NCI-H2171 (cell line): ENCODE data around the gene ZNF786.
"Not testable (repeated sequence)": the region's sequence is repeated elsewhere in the genome, so short reads cannot be mapped to it uniquely, and the experiment has no call there.

Experiments
- DNase-seq: peaks from one replicate; lab custom pipeline; 2025; lab: John Stamatoyannopoulos, UW

Gene ZNF786, protein sequence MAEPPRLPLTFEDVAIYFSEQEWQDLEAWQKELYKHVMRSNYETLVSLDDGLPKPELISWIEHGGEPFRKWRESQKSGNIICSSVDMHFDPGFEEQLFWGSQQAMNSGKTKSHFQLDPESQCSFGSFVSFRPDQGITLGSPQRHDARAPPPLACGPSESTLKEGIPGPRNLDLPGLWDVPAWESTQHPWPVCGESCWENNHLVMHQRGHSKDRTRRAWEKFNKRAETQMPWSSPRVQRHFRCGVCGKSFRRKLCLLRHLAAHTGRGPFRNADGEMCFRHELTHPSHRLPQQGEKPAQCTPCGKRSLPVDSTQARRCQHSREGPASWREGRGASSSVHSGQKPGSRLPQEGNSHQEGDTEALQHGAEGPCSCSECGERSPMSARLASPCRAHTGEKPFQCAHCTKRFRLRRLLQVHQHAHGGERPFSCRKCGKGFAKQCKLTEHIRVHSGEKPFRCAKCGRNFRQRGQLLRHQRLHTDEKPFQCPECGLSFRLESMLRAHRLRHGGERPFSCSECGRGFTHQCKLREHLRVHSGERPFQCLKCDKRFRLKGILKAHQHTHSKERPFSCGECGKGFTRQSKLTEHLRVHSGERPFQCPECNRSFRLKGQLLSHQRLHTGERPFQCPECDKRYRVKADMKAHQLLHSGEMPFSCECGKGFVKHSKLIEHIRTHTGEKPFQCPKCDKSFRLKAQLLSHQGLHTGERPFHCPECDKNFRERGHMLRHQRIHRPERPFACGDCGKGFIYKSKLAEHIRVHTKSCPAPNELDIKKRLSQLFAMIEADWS

DNA sequence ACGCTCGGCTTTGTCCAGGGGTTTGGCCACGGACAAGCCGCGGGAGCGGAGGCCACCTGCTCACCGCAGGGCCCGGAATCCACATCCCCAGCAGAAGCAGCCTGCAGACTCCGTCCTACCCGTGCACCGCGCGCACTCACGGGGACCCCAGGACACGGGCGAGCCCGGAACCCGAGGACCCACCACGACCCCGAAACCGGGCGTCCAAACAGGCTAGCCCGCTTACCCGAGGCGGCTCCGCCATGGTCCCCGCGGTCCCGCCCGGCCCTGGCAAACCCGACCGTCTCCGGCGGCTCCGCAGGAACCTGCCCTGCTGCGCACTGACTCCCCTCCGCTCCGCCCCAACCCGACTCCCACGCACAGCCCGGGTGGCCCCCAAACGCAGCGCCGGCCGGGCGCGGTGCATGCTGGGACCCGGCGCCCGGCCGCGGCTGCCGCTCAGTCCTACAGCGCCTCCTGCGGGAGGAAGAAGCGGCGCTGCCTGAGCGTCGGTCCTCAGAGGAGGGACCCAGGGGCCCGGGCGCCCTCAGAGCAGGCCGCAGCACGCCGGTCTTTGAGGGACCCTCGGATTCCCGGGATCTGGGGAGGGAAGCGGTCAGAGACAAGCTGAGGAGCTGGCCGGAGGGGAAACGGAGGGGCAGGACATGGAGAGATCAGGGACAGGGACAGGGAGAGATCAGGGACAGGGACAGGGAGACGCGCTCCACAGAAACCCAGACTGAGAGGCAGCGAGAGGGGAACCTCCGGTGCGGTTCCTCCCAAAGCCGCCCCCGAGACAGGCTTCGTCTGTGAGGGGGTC, at the start of gene ZNF786:
ZNF786 (minus strand) TSS at position 322 of the 799 bp plus-strand sequence; CDS start at position 244, 78 bp downstream.
- peak; percentile 86 for DNase-seq

DNA sequence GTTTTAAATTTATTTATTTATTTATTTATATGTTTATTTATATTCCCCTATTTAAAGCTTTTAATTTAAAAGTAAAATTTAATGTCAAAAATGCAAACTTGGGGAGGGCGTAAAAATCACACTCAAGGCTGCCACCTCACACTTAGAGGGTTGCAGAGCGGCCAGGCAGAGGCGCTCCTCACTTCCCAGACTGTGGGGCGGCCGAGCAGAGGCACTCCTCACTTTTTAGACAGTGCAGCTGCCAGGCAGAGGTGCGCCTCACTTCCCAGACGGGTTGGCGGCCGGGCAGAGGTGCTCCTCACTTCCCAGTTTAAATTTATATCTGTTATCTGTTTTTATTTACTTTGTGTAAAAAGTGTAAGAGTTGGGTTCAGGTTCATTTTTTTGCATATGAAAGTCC, 45.6 kb upstream of the ZNF786 start:
- no peak for DNase-seq

DNA sequence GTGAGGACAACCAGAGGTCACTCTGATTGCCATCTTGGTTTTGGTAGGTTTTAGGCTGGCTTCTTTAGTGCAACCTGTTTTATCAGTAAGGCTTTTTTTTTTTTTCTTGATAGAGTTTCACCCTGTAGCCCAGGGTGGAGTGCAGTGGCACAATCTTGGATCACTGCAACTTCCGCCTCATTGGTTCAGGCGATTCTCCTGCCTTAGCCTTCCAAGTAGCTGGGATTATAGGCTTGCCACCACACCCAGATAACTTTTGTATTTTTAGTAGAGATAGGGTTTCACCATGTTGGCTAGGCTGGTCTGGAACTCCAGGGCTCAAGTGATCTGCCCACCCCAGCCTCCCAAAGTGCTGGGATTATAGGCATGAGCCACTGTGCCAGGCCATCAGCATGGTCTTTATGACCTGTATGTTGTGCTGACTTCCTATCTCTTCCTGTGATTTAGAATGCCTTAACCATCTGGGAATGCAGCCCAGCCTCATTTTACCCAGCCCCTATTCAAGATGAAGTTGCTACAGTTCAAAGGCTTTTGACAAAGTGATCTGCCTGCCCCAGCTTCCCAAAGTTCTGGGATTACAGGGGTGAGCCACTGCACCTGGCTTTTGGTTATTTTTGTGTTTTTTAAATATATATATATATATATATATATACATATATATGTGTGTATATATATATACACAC, 42.7 kb upstream of the ZNF786 start:
- no peak for DNase-seq

DNA sequence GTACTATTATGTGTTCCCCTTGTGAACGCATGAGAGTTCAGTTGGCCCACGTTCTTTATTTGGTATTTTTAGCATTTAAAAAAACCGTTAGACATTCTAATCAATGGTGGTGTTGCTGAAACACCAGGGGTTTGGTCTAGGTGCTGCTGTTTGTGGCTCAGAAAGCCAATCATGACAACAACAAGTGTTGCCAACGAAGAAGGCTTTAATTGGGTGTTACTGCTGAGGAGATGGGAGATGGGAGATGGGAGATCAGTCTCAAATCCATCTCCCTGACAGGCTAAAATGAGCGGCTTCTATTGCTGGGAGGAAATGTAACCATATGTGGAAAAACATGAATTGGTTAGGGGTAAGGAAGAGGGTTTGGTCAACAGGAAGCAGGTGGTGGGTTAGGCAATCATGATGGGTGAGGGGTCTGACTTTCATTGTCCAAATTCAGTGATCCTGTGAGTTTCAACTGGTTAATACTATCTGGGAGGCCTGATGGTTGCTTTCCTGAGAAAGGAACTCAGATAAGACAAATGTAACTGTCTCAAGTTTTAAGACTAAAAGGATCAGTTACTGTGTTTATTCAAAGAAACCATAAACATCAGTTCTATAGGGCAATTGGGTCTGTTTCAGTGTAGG, 40.2 kb upstream of the ZNF786 start:
- DNase-seq, result no peak

DNA sequence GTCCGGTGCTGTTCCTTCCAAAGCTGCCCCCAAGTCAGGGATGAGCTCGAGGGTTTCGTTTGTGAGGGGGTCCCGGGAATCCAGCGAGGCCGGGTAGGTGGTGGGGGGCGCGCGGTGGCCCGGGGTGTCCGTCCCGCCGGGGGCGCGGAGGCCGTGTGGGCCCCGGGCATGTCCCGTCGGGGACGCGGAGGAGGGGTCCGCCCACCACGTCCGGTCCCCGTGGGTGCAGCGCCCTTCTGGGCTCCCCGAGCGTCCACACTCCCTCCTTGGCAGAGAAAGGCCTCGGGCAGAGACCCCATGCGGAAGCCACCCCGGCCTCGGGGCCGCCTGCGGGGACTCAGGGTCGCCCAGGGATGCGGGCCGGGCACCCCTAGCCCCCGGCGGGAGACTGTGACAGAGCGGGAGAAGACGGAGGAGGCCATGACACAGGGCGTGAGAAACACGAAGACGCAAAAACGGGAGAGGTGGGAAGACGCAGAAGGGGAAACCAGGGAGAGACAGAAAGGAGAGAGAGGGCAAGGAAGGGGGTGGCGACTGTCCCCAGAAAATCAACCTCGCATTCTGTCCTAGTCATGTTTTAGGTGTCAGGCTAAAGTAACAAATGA, 36.2 kb upstream of the ZNF786 start:
- peak; percentile 58 for DNase-seq

DNA sequence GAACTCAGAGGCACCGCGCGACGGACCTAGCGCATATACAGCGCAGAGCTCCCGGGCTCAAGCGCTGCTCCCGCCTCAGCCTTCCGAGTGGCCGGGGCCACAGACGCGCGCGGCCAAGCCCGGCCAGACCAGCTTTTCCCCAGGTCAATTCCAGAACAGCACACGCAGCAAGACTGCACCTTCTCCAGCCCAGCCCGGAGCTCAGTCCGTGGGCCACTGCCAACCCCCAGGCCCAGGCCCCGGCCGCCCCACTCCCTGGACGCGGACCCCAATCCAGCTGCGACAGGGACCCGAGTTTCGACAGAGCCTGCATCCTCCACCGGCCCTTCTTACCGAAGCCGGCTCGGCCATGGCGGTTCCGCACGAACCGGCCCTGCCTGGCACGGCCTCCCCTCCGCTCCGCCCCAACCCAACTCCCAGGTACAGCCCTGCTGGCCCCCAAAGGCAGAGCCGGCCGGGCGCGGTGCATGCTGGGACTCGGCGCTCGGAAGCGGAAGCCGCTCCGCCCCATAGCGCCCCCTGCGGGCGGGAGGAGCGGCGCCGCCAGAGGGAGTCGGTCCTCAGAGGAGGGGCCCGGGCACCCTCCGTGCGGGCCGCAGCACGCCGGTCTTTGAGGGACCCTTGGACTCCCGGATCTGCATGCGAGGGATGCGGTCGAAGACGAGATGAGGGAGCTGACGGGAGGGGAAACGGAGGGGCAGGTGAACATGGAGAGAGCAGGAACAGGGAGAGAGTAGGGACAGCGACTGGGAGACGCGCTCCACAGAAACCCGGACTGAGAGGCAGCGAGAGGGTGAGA, 35.5 kb upstream of the ZNF786 start, which contains the start of gene ZNF425:
ZNF425 (minus strand) TSS at position 462 of the 799 bp plus-strand sequence; CDS start at position 351, 111 bp downstream.
- peak; percentile 87 for DNase-seq

DNA sequence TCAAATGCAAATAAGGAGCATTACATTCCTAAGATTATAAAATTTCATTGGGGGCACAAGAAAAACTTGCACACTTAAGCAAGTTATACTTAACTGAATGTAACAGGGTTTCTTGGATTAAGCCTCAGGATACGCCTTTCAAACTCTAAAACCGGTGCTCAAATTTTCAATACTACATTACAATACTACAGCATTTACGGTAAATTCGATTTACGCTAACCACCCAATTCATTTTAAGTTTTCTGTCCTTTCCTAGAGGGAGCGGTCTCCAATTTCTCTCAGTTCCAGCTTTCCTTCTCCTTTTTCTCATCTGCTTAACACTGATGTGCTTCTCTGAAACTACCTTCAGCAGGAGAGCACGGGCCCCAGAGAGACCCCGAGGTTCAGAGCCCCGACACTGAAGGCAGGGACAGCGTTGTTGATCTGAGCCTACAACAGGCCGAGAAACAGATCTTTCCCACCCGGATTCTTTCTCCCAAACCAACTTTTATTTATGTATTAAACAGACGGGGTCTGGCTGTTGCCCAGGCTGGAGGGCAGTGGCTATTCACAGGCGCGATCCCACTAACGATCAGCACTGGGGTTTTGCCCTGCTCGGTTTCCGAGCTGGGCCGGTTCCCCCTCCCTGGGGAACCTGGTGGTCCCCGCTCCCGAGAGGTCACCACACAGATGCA, 34.8 kb upstream of the ZNF786 start:
- DNase-seq, result no peak

DNA sequence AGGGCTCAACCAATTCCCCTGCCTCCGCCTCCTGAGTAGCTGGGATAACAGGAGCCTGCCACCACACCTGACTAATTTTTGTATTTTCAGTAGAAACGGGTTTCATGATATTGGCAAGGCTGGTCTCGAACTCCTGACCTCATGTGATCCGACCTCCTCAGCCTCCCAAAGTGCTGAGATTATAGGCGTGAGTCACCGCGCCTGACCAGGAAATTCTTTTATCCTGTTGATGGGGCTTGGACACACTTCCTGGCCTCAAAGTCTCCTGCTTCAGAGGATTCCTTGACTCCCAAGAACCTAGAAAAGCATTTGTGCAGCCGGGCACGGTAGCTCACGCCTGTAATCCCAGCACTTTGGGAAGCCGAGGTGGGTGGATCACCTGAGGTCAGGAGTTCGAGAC, 19.5 kb upstream of the ZNF786 start:
- DNase-seq, result no peak

DNA sequence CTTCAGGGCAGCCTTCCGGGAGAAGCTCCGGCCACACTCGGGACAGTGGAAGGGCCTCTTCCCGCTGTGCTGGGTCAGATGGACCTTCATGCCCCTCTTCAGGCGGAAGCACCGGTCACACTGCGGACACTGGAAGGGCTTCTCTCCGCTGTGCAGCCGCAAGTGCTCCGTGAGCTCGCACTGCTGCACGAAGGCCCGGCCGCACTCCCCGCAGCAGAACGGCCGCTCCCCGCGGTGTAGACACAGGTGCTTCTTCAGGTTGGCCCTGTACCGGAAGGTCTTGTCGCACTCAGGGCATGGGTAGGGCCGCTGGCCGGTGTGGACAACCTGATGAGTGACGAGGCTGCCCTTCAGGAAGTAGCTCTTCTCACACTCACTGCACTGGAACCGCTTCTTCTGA, 14.2 kb upstream of the ZNF786 start:
- DNase-seq, result no peak

DNA sequence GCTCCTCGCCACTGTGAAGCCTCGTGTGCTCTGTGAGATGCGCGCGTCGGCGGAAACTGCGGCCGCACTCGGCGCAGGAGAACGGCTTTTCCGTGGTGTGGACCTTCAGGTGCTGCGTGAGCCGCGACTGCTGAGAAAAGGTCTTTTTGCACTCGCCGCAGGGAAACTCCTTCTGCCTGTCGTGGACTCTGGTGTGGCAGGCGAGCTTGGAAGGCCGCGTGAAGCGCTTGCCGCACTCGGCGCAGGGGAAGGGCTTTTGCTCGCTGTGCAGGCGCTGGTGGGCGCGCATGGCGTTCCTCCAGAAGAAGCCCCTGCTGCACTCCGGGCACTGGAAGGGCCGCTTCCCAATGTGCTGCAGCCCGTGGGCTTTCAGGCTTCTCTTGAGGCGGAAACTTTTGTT, 13.7 kb upstream of the ZNF786 start:
- no peak for DNase-seq

DNA sequence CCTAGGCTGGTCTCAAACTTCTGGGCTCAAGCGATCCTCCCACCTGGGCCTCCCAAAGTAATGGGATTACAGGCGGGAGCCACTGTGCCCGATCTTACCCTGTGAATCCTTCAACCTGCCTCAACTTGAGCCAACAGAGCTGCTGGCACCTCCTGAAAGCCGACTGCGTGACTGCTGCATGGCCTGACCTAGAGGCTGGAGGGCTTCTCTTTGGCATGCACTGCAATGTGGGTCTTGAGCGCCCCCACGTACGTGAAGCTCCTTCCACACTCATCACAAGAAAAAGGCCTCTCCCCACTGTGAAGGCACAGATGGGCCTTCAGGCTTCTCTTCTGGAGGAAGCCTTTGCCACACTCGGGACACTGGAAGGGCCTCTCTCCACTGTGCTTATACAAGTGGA, 12.9 kb upstream of the ZNF786 start:
- DNase-seq, result no peak

DNA sequence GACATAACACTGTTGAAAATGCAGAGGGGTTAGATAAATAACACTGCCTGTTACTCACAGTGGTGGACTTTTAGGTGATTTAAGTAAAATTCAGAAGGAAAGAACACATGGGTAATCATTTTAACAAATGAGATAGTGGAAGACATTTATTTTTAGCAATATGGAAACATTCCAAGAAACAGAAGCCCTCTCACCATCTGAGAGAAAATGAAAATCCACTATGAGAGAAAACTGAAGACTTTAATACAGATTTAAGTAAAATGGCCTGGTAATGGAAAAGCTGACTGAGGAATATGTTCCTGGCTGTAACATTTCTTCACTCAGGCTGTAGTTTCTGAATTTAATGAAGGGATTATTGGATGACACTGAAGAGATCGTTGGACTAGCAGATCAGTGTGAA, 12.1 kb upstream of the ZNF786 start:
- DNase-seq, result no peak

DNA sequence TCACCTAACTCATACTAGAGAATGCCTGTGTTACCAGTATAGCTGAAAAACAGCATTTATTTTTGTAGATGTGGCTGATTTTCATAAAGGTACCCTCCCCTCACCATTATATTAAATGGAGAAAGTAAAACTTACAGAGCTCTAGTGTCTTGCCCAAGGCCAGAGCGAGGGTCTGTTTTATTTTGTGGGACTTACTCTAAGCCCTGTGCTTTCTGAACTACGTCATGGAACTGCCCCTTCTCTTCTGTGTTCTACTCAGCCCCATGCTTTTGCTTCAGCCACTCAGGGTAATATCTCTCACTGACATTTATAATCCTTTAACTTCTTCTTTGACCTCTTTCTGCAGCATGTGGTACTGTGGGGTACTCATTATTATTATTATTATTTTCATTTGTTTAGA, 10.3 kb upstream of the ZNF786 start:
- no peak for DNase-seq

DNA sequence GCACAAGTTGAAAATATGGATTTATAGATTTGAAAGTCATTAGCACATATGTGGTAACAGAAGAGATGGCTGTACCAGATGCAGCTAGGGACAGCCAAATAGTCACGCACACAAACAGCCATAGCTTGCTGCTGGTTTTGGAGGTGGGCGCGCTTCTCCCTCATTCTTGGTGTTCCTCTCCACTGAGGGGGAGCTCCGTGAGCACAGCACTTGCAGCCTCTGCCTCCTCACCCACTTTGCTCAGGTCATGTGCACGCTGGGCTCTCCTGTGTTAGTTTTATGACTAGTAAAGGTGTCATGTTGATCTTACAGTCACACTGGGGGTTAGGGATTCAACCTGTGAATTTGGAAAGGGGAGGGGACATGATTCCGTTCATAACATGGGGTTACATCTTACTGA, 8.5 kb upstream of the ZNF786 start:
- no peak for DNase-seq

DNA sequence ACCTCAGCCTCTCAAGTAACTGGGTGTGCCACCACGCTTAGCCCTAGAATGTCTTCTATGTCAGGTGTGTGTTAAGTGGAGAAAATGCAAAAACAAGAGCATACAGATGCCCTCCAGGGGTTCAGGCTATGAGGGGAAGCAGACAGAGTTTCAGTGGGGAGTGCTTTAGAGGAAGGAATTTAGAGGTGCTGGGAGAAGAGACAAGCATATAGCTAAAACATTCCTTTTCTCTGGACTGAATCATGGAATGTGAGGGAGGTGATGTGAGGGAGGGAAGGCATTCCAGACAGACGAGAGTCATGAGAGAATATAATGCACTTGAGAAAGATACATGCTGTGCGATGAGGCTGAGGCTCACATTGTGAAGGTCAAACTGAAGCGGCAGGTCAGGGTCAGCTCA, 6.6 kb upstream of the ZNF786 start:
- DNase-seq, result no peak

DNA sequence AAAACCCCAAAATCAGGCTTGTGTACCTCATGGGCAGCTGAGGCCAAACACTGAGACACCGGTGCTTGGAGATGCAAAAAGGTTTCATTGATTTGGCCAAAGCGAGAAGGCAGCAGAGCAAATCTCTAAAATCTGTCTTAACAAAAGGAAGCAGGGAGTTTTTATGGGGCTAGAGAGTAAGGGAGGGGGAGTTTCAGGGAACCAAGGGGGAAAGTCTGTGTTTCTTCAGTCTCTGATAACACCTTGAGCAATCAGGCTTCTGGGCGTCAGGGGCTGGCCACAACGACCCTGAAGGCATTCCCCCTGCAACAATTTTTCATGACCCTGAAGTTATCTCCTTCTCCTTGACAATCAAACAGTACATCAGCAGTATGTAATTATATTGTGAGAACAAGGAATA, 2.7 kb upstream of the ZNF786 start:
- no peak for DNase-seq

DNA sequence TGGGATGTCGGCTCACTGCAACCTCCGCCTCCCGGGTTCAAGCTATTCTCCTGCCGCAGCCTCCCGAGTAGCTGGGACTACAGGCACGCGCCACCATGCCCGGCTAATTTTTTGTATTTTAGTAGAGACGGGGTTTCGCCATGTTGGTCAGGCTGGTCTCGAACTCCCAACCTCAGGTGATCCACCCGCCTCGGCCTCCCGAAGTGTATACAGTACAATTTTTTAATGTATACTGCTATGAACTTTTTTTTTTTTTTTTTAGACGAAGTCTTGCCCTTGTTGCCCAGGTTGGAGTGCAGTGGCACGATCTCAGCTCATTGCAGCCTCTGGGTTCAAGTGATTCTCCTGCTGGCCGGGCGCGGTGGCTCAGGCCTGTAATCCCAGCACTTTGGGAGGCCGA, 1.7 kb upstream of the ZNF786 start:
- not testable (repeated sequence) for DNase-seq

DNA sequence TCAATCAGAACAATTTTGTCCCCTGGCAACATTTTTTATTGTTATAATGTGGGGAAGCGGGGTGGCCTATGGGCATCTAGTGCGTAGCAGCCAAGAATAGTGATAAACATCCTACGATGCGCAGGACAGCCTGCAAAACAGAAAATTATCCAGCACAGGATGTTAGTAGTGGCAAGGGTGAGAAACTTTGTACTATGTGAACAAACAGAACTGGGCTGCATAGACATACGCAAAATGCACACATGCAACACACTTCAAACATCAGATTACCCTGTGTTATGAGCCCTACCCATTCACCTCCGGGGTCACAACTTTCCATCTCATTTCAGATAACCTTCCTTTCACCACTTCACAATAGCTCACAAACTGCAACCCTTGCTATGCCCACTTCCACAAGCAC, 3.1 kb downstream of the ZNF786 start:
- no peak for DNase-seq

DNA sequence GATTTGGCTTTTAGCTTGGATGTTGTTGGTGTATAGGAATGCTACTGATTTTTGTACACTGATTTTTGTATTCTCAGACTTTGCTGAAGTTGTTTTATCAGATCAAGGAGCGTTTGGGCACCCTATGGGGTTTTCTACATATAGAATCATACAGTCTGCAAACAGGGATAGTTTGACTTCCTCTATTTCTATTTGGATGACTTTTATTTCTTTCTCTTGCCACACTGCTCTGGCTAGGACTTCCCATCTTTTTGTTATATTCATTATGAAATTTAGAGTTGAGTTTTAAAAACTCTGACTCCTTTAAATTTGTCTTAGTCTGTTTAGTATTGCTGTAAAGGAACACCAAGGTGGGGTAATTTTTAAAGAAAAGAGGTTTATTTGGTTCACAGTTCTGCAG, 4.7 kb downstream of the ZNF786 start:
- no peak for DNase-seq

DNA sequence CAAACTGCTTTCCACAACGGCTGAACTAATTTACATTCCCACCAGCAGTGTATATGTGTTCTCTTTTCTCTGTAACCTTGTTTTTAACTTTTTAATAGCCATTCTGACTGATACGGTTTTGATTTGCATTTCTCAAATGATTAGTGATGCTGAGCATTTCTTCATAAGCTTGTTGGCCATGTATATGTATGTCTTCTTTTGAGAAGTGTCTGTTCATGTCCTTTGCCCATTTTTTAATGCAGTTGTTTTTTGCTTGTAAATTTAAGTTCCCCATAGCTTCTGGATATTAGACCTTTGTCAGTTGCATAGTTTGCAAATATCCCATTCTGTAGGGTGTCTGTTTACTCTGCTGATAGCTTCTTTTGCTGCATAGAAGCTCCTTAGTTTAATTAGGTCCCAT, 6.1 kb downstream of the ZNF786 start:
- DNase-seq, result no peak
